Nephron progenitor cell (in vitro differentiated cells): ENCODE measurements around the gene CCDC3.
"Not testable (repeated sequence)": the region's sequence is repeated elsewhere in the genome, so short reads cannot be mapped to it uniquely, and the experiment has no call there.

ENCODE experiments used
- DNase-seq: peaks from one replicate; pipeline ENCODE4 v3.0.0; 2021
- H3K27ac Mint-ChIP-seq: 2 replicates; pipeline ENCODE4 v1.8.0; 2021; ENCODE audit warnings: mild to moderate bottlenecking, moderate library complexity, mixed read lengths
- H3K27me3 Mint-ChIP-seq: 2 replicates; pipeline ENCODE4 v1.8.0; 2021; ENCODE audit warnings: mild to moderate bottlenecking, low read depth, mixed read lengths; ENCODE audit not compliant: poor library complexity
- H3K36me3 Mint-ChIP-seq: 2 replicates; pipeline ENCODE4 v1.8.0; 2021; ENCODE audit warnings: low read depth, mixed read lengths
- H3K4me1 Mint-ChIP-seq: 2 replicates; pipeline ENCODE4 v1.8.0; 2021; ENCODE audit warnings: mixed read lengths
- H3K4me3 Mint-ChIP-seq: 2 replicates; pipeline ENCODE4 v1.8.0; 2021; ENCODE audit warnings: mild to moderate bottlenecking, moderate library complexity, mixed read lengths
- H3K9me3 Mint-ChIP-seq: 2 replicates; pipeline ENCODE4 v1.8.0; 2021; ENCODE audit warnings: mild to moderate bottlenecking, moderate library complexity, mixed read lengths
- CTCF ChIP-seq: fragments of 200-600 bp; sonication (generic); IDR thresholded peaks from 2 replicates; pipeline ENCODE4 v1.5.0; 2021; ENCODE audit warnings: antibody characterized with exemption

Gene CCDC3

GRCh38 chr10:13046851-13047528, 45.5 kb upstream of the CCDC3 start:
- Mint-ChIP-seq H3K27me3 (peaks cover 8% of the 10 kb centered on the region), H3K36me3 (no peaks in the 10 kb centered on the region), H3K27ac (no peak overlapping the region), H3K4me1 (no peaks in the 10 kb centered on the region), H3K4me3 (no peak overlapping the region), H3K9me3 (peaks cover 8% of the 10 kb centered on the region)
- DNase-seq: no peak
- TF ChIP-seq CTCF: no peak

- Mint-ChIP-seq H3K4me1 (no peaks in the 10 kb centered on the region), H3K36me3 (no peaks in the 10 kb centered on the region), H3K27ac (no peak overlapping the region), H3K4me3 (no peak overlapping the region), H3K9me3 (peaks cover 8% of the 10 kb centered on the region), H3K27me3 (peaks cover 2% of the 10 kb centered on the region)
- TF ChIP-seq CTCF: no peak
- no peak for DNase-seq
Measured at GRCh38 chr10:13043520-13043919, 42.0 kb upstream of the CCDC3 start.

DNA sequence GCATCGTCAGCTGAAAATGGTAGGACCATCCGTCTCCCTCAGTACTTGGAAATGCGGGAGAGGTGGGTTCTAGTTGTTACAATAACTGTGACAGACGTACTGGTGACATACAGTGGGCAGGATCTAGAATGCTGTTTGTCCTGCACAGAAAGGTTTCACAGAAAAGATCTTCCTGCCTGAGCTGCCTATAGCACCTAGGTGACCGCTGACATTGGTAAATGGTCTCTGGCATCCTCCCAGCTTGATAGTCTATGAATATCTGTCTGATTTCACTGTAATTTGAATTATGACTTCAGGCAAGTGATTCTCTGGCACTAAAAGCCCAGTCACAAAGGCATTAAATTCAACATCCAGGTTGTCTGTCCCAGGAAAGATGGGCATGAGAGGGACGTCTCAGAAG, 38.2 kb upstream of the CCDC3 start:
- H3K4me3 Mint-ChIP-seq: no peak overlapping the region
- H3K27me3 Mint-ChIP-seq: peaks cover 7% of the 10 kb centered on the region
- no peak for TF ChIP-seq CTCF
- H3K36me3 Mint-ChIP-seq: no peaks in the 10 kb centered on the region
- peaks cover 4% of the 10 kb centered on the region for H3K4me1 Mint-ChIP-seq
- no peak for DNase-seq
- no peak overlapping the region for H3K27ac Mint-ChIP-seq
- peaks cover 8% of the 10 kb centered on the region for H3K9me3 Mint-ChIP-seq

DNA sequence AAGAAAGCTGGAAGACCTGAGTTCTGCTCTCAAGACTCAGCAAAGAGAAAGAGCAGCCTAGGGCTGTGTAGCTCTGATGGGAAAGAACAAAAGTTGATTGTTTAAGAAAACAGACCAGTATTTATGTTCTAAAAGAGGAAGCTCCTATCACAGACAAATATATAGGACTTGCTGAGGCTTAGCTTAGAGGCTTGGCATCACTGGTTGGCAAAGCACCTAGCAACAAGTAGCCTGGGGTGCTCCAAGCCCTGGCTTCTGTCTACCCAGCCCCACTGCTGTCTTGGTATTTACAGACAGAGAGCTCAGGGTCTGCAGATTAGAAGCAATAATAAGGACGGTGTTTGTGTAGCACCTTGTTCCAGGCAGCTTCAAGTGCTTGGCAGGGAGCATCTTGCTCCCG, 36.9 kb upstream of the CCDC3 start:
- no peak for TF ChIP-seq CTCF

GRCh38 chr10:13037832-13038231, 36.3 kb upstream of the CCDC3 start:
- Mint-ChIP-seq H3K4me3 (no peak overlapping the region), H3K4me1 (peaks cover 4% of the 10 kb centered on the region), H3K27ac (no peak overlapping the region), H3K9me3 (peaks cover under 1% of the 10 kb centered on the region), H3K36me3 (no peaks in the 10 kb centered on the region), H3K27me3 (peaks cover 7% of the 10 kb centered on the region)
- DNase-seq: no peak
- no peak for TF ChIP-seq CTCF

More for the DNA sequence above, 36.9 kb upstream of the CCDC3 start:
- Mint-ChIP-seq H3K36me3 (no peaks in the 10 kb centered on the region), H3K4me1 (peaks cover 4% of the 10 kb centered on the region), H3K9me3 (no peaks in the 10 kb centered on the region), H3K27me3 (peaks cover 7% of the 10 kb centered on the region), H3K27ac (no peak overlapping the region), H3K4me3 (no peak overlapping the region)
- no peak for DNase-seq

- DNase-seq: no peak
- H3K27ac Mint-ChIP-seq: no peak overlapping the region
- peaks cover 7% of the 10 kb centered on the region for H3K27me3 Mint-ChIP-seq
- H3K9me3 Mint-ChIP-seq: peaks cover 7% of the 10 kb centered on the region
- H3K4me3 Mint-ChIP-seq: no peak overlapping the region
- no peaks in the 10 kb centered on the region for H3K36me3 Mint-ChIP-seq
- peaks cover 4% of the 10 kb centered on the region for H3K4me1 Mint-ChIP-seq
- no peak for TF ChIP-seq CTCF
Measured at GRCh38 chr10:13036841-13037240, 35.3 kb upstream of the CCDC3 start.

GRCh38 chr10:13035731-13036130, 34.2 kb upstream of the CCDC3 start:
- DNase-seq, H3K4me3 Mint-ChIP-seq, H3K27ac Mint-ChIP-seq, H3K27me3 Mint-ChIP-seq, H3K4me1 Mint-ChIP-seq, H3K9me3 Mint-ChIP-seq, H3K36me3 Mint-ChIP-seq: not testable (repeated sequence)
